ENCODE results near the gene TRMT61A. TPM values are rescaled to one million over a fixed set of nuclear protein-coding genes. Genes with fewer than 3 reads are reported as not detected.

The TRMT61A gene
- total RNA-seq, 1 donor from 2014 or later, result 10.8 TPM

- H3K27ac Mint-ChIP-seq, result no peak overlapping the region
- no peak for DNase-seq (ENCODE audit: extremely low spot score, unreplicated experiment)
- peaks cover 13% of the 10 kb centered on the region for H3K4me1 Mint-ChIP-seq (ENCODE audit: unreplicated experiment)
- no peak overlapping the region for H3K4me3 Mint-ChIP-seq
- H3K36me3 Mint-ChIP-seq, result no peaks in the 10 kb centered on the region
- no peaks in the 10 kb centered on the region for H3K9me3 Mint-ChIP-seq
- TF ChIP-seq CTCF (conservative IDR thresholded peaks at IDR 0.05), result no peak
- no peaks in the 10 kb centered on the region for H3K27me3 Mint-ChIP-seq
These were observed 26.8 kb downstream of the TRMT61A start for GRCh38 chr14:103555559-103556337.

DNA sequence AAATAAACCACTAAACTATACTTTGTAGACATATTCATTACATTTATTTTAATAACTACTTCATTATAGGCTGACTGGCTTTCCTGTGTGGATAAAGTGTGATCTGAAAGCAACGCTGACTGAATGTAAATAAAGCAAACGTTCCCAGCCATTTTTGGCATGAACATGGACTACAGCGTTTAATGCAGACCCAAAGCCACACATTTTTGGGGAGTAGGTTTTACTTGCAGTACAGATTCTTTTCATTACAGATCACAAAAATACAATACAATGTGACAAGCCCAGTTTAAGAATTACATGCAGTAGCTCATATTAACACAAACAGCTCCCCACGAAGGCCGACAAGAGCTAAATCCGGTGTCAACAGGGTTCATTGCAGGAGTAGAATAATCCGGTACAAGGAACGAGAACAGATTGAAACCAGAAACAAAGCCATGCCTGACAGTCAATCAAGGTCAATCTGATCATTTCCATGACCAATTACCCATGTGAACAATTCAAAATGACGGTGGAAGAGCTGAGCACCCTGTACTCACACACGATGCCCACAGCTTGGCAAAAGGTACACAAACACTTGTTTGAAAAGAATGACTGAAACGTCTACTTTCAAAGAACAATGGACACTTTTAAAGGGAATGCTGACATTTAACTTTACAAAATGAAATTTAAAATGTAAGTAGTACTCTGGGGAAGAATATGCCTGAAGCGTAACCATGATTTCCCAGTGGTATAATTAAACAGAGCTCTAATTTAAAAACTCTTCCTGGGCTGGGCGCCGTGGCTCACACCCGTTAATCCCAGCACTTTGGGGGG lies 28.2 kb downstream of the TRMT61A start:
- Mint-ChIP-seq H3K36me3 (peaks cover 4% of the 10 kb centered on the region), H3K9me3 (no peaks in the 10 kb centered on the region), H3K4me1 (ENCODE audit: unreplicated experiment) (peaks cover 25% of the 10 kb centered on the region), H3K27me3 (no peaks in the 10 kb centered on the region), H3K27ac (peak overlapping the region; percentile 34), H3K4me3 (no peak overlapping the region)
- DNase-seq (ENCODE audit: extremely low spot score, unreplicated experiment), result no peak
- TF ChIP-seq CTCF (conservative IDR thresholded peaks at IDR 0.05), result no peak

- Mint-ChIP-seq H3K4me3 (no peak overlapping the region), H3K27me3 (no peaks in the 10 kb centered on the region), H3K27ac (peak overlapping the region; percentile 12), H3K9me3 (no peaks in the 10 kb centered on the region), H3K36me3 (peaks cover 4% of the 10 kb centered on the region), H3K4me1 (ENCODE audit: unreplicated experiment) (peaks cover 25% of the 10 kb centered on the region)
- no peak for DNase-seq (ENCODE audit: extremely low spot score, unreplicated experiment)
- TF ChIP-seq CTCF (conservative IDR thresholded peaks at IDR 0.05), result no peak
These were observed 29.3 kb downstream of the TRMT61A start for GRCh38 chr14:103558071-103558882.

DNA sequence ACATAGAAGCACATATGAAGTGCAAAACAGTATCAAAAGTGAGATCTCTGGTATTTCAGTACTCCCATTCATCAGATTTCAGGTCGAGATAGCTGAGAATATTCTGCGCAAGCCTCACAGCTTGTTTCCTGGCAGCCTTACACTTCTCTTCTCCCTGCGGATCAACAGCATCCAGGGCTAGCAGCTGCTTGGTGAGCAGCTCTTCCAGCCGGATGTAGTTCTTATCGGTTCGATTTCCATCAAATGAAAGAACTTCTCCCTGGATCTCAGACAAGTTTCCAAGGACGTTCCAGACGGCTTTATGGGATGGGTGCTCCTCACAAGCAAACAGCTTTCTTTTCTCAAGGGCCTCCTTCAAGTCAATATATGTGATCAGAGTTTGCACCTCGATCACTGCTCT lies 30.8 kb downstream of the TRMT61A start:
- DNase-seq (ENCODE audit: extremely low spot score, unreplicated experiment), result no peak
- no peak overlapping the region for H3K27ac Mint-ChIP-seq
- peak overlapping the region; percentile 21 for H3K4me3 Mint-ChIP-seq
- TF ChIP-seq CTCF (conservative IDR thresholded peaks at IDR 0.05), result no peak
- no peaks in the 10 kb centered on the region for H3K9me3 Mint-ChIP-seq
- H3K36me3 Mint-ChIP-seq, result peaks cover 4% of the 10 kb centered on the region
- no peaks in the 10 kb centered on the region for H3K27me3 Mint-ChIP-seq
- H3K4me1 Mint-ChIP-seq (ENCODE audit: unreplicated experiment), result peaks cover 32% of the 10 kb centered on the region

DNA sequence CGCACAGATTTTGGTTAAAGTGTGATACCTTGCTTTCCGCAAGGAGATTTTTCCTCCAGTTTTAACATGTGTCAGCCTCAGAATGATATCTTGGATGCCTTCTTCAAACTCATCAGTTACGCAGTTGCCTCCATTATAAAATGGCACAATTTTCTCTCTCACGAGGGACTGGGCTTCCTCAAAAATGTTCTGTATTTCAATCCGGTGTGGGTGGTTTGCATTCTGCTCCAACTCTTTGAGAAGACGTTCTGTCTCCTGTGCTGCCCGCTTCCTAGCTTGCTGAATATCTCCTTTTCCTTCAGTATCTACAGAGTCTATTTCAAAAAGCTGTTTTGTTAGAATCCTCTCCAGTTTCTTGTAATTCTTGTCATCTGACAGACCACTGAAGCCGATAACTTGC lies 31.7 kb downstream of the TRMT61A start:
- peak overlapping the region; percentile 98 for H3K4me3 Mint-ChIP-seq
- DNase-seq (ENCODE audit: extremely low spot score, unreplicated experiment), result no peak
- H3K4me1 Mint-ChIP-seq (ENCODE audit: unreplicated experiment), result peaks cover 29% of the 10 kb centered on the region
- no peak for TF ChIP-seq CTCF (conservative IDR thresholded peaks at IDR 0.05)
- H3K36me3 Mint-ChIP-seq, result peaks cover 4% of the 10 kb centered on the region
- no peaks in the 10 kb centered on the region for H3K9me3 Mint-ChIP-seq
- H3K27me3 Mint-ChIP-seq, result no peaks in the 10 kb centered on the region
- H3K27ac Mint-ChIP-seq, result peak overlapping the region; percentile 97
